Measurements from ENCODE around the gene DMPK.

Gene DMPK

GRCh38 chr19:45825917-45826893 lies 43.9 kb upstream of the DMPK start:
- ChIA-PET POLR2A (interaction anchor here (2.1 kb wide), 1 partner anchor 37 kb away, joined by 8 read pairs; the partner anchor contains the start of gene SYMPK), CTCF (interaction anchor here (1.2 kb wide), 1 partner anchor 9 kb away, joined by 7 read pairs; no protein-coding TSS in a partner anchor)

GRCh38 chr19:45825263-45825605 lies 42.9 kb upstream of the DMPK start:
- ChIA-PET CTCF (interaction anchor here (1.2 kb wide), 1 partner anchor 8 kb away, joined by 7 read pairs; no protein-coding TSS in a partner anchor), POLR2A (no interaction called here)
- no peak for DNase-seq (ENCODE audit: extremely low spot score)
- TF ChIP-seq LEF1 (IDR thresholded peaks at IDR 0.05; ENCODE audit: borderline replicate concordance) (no peak), SUZ12 (IDR thresholded peaks at IDR 0.05) (no peak), ARNT (IDR thresholded peaks at IDR 0.05) (no peak), FOXM1 (IDR thresholded peaks at IDR 0.05; ENCODE audit: borderline replicate concordance) (no peak), FOXA1 (IDR thresholded peaks at IDR 0.05) (no peak), FOXK2 (IDR thresholded peaks at IDR 0.05) (no peak), ZNF384 (IDR thresholded peaks at IDR 0.05) (no peak), L3MBTL2 (conservative IDR thresholded peaks at IDR 0.05) (no peak), TARDBP (IDR thresholded peaks at IDR 0.05) (no peak), ELF4 (IDR thresholded peaks at IDR 0.05) (no peak), SP1 (IDR thresholded peaks at IDR 0.05) (no peak), HDGF (IDR thresholded peaks at IDR 0.05; ENCODE audit: borderline replicate concordance) (no peak), PKNOX1 (IDR thresholded peaks at IDR 0.05) (no peak), CTBP1 (IDR thresholded peaks at IDR 0.05; ENCODE audit: borderline replicate concordance) (no peak), NFRKB (IDR thresholded peaks at IDR 0.05) (no peak), BHLHE40 (IDR thresholded peaks at IDR 0.05; ENCODE audit: borderline replicate concordance) (no peak)

More at GRCh38 chr19:45825917-45826893, 43.9 kb upstream of the DMPK start:
- no peak for DNase-seq (ENCODE audit: extremely low spot score)
- no peak for TF ChIP-seq SP1 (IDR thresholded peaks at IDR 0.05)
- no peak for TF ChIP-seq BHLHE40 (IDR thresholded peaks at IDR 0.05; ENCODE audit: borderline replicate concordance)
- TF ChIP-seq SUZ12 (IDR thresholded peaks at IDR 0.05), result no peak

- TF ChIP-seq FOXA1 (IDR thresholded peaks at IDR 0.05), result no peak
- TF ChIP-seq TARDBP (IDR thresholded peaks at IDR 0.05), result no peak
- no peak for TF ChIP-seq FOXK2 (IDR thresholded peaks at IDR 0.05)
- no peak for TF ChIP-seq NFRKB (IDR thresholded peaks at IDR 0.05)
- no peak for TF ChIP-seq LEF1 (IDR thresholded peaks at IDR 0.05; ENCODE audit: borderline replicate concordance)
- no peak for DNase-seq (ENCODE audit: extremely low spot score)
- ChIA-PET CTCF (interaction anchor here (1.2 kb wide), 1 partner anchor 8 kb away, joined by 7 read pairs; no protein-coding TSS in a partner anchor), POLR2A (interaction anchor here (0.8 kb wide), 1 partner anchor 39 kb away, joined by 5 read pairs; the partner anchor contains the start of gene SYMPK)
These were observed 42.4 kb upstream of the DMPK start for GRCh38 chr19:45824531-45825262.

- POLR2A ChIA-PET, result interaction anchor here (0.8 kb wide), 1 partner anchor 39 kb away, joined by 5 read pairs; the partner anchor contains the start of gene SYMPK
These were observed 41.8 kb upstream of the DMPK start for GRCh38 chr19:45824041-45824471.

GRCh38 chr19:45823182-45823581 lies 40.9 kb upstream of the DMPK start:
- DNase-seq (ENCODE audit: extremely low spot score), result no peak
- CTCF ChIA-PET, result no interaction called here
- POLR2A ChIA-PET, result no interaction called here

More at GRCh38 chr19:45824041-45824471, 41.8 kb upstream of the DMPK start:
- no peak for DNase-seq (ENCODE audit: extremely low spot score)
- TF ChIP-seq HDGF (IDR thresholded peaks at IDR 0.05; ENCODE audit: borderline replicate concordance), result no peak
- no peak for TF ChIP-seq SUZ12 (IDR thresholded peaks at IDR 0.05)
- TF ChIP-seq FOXK2 (IDR thresholded peaks at IDR 0.05), result no peak
- TF ChIP-seq LEF1 (IDR thresholded peaks at IDR 0.05; ENCODE audit: borderline replicate concordance), result no peak
- TF ChIP-seq PKNOX1 (IDR thresholded peaks at IDR 0.05), result no peak
- TF ChIP-seq SP1 (IDR thresholded peaks at IDR 0.05), result no peak
- no peak for TF ChIP-seq NFRKB (IDR thresholded peaks at IDR 0.05)
- TF ChIP-seq FOXA1 (IDR thresholded peaks at IDR 0.05), result no peak
- no peak for TF ChIP-seq ARNT (IDR thresholded peaks at IDR 0.05)
- no peak for TF ChIP-seq ELF4 (IDR thresholded peaks at IDR 0.05)
- no peak for TF ChIP-seq L3MBTL2 (conservative IDR thresholded peaks at IDR 0.05)
- no peak for TF ChIP-seq CTBP1 (IDR thresholded peaks at IDR 0.05; ENCODE audit: borderline replicate concordance)
- CTCF ChIA-PET, result no interaction called here

More at GRCh38 chr19:45823182-45823581, 40.9 kb upstream of the DMPK start:
- no peak for TF ChIP-seq SP1 (IDR thresholded peaks at IDR 0.05)
- TF ChIP-seq SUZ12 (IDR thresholded peaks at IDR 0.05), result no peak
- TF ChIP-seq FOXA1 (IDR thresholded peaks at IDR 0.05), result no peak
- no peak for TF ChIP-seq ELF4 (IDR thresholded peaks at IDR 0.05)
- no peak for TF ChIP-seq FOXM1 (IDR thresholded peaks at IDR 0.05; ENCODE audit: borderline replicate concordance)
- no peak for TF ChIP-seq TARDBP (IDR thresholded peaks at IDR 0.05)
- no peak for TF ChIP-seq PKNOX1 (IDR thresholded peaks at IDR 0.05)
- TF ChIP-seq HDGF (IDR thresholded peaks at IDR 0.05; ENCODE audit: borderline replicate concordance), result no peak
- TF ChIP-seq FOXK2 (IDR thresholded peaks at IDR 0.05), result no peak
- no peak for TF ChIP-seq ZNF384 (IDR thresholded peaks at IDR 0.05)
- no peak for TF ChIP-seq LEF1 (IDR thresholded peaks at IDR 0.05; ENCODE audit: borderline replicate concordance)
- no peak for TF ChIP-seq BHLHE40 (IDR thresholded peaks at IDR 0.05; ENCODE audit: borderline replicate concordance)
- no peak for TF ChIP-seq CTBP1 (IDR thresholded peaks at IDR 0.05; ENCODE audit: borderline replicate concordance)
- TF ChIP-seq ARNT (IDR thresholded peaks at IDR 0.05), result no peak
- no peak for TF ChIP-seq NFRKB (IDR thresholded peaks at IDR 0.05)
- no peak for TF ChIP-seq L3MBTL2 (conservative IDR thresholded peaks at IDR 0.05)

All from HEK293T (cell line).